GM23338 (cell line): ENCODE data around the gene GOLGA7B. TPM values are rescaled to one million over a fixed set of nuclear protein-coding genes. Genes with fewer than 3 reads are reported as not detected.

Source experiments
- ATAC-seq: fragments of 200-7000 bp; cut with Tn5 transposase; 3 replicates; pipeline ENCODE4 v1.9.1; 2020
- DNase-seq: peaks from one replicate; pipeline ENCODE4 v3.0.0-alpha.2; 2015; ENCODE audit warnings: low spot score
- H2AFZ ChIP-seq: fragments of 200-600 bp; sonication (generic); 2 replicates; pipeline ENCODE4 v1.8.0; 2016; ENCODE audit warnings: antibody characterized with exemption, mild to moderate bottlenecking, moderate library complexity
- H3F3A ChIP-seq: fragments of 200-600 bp; sonication (generic); replicated peaks from 2 replicates; pipeline ENCODE4 v1.8.0; 2017; ENCODE audit warnings: antibody characterized with exemption, mixed run types, low read depth
- H3K27ac ChIP-seq: fragments of 200-600 bp; sonication (generic); 2 replicates; pipeline ENCODE4 v1.6.1; 2016; ENCODE audit warnings: low read depth
- H3K27me3 ChIP-seq: fragments of 200-600 bp; sonication (generic); 2 replicates; pipeline ENCODE4 v1.8.0; 2016; ENCODE audit warnings: mild to moderate bottlenecking, mixed run types, moderate library complexity; ENCODE audit not compliant: insufficient read depth
- H3K36me3 ChIP-seq: fragments of 200-600 bp; sonication (generic); 2 replicates; pipeline ENCODE4 v1.8.0; 2016; ENCODE audit warnings: mild to moderate bottlenecking; ENCODE audit not compliant: insufficient read depth
- H3K4me1 ChIP-seq: fragments of 200-600 bp; sonication (generic); 2 replicates; pipeline ENCODE4 v1.8.0; 2016; ENCODE audit warnings: mild to moderate bottlenecking, moderate library complexity; ENCODE audit not compliant: insufficient read depth
- H3K4me2 ChIP-seq: fragments of 200-600 bp; sonication (generic); 2 replicates; pipeline ENCODE4 v1.7.1; 2017; ENCODE audit warnings: mixed run types
- H3K4me3 ChIP-seq: fragments of 200-600 bp; sonication (generic); 2 replicates; pipeline ENCODE4 v1.6.1; 2016; ENCODE audit warnings: mixed run types
- H3K79me2 ChIP-seq: fragments of 200-600 bp; sonication (generic); replicated peaks from 2 replicates; pipeline ENCODE4 v1.8.0; 2017; ENCODE audit warnings: mild to moderate bottlenecking; ENCODE audit not compliant: insufficient read depth
- H3K9me2 ChIP-seq: fragments of 200-600 bp; sonication (generic); 2 replicates; pipeline ENCODE4 v1.8.0; 2017; ENCODE audit not compliant: insufficient read depth
- H4K20me1 ChIP-seq: fragments of 200-600 bp; sonication (generic); replicated peaks from 2 replicates; pipeline ENCODE4 v1.8.0; 2017; ENCODE audit warnings: mild to moderate bottlenecking; ENCODE audit not compliant: insufficient read depth
- H3K27ac Mint-ChIP-seq: 2 replicates; pipeline ENCODE4 v1.8.0; 2020; ENCODE audit warnings: inconsistent platforms, mild to moderate bottlenecking, moderate library complexity, mixed read lengths
- H3K27me3 Mint-ChIP-seq: 3 replicates; pipeline ENCODE4 v1.8.0; 2022; ENCODE audit warnings: low read depth, mild to moderate bottlenecking, moderate library complexity, mixed read lengths, inconsistent platforms; ENCODE audit not compliant: insufficient read depth, poor library complexity
- H3K36me3 Mint-ChIP-seq: 3 replicates; pipeline ENCODE4 v1.8.0; 2021; ENCODE audit warnings: low read depth, mild to moderate bottlenecking, inconsistent platforms, moderate library complexity, mixed read lengths
- H3K4me1 Mint-ChIP-seq: 3 replicates; pipeline ENCODE4 v1.8.0; 2020; ENCODE audit warnings: mild to moderate bottlenecking, inconsistent platforms, mixed read lengths
- H3K4me3 Mint-ChIP-seq: 3 replicates; pipeline ENCODE4 v1.8.0; 2021; ENCODE audit warnings: moderate library complexity, mild to moderate bottlenecking, inconsistent platforms, mixed read lengths
- H3K9me3 Mint-ChIP-seq: 3 replicates; pipeline ENCODE4 v1.8.0; 2020; ENCODE audit warnings: moderate library complexity, mild to moderate bottlenecking, inconsistent platforms, mixed read lengths
- EZH2 ChIP-seq: fragments of 200-600 bp; sonication (generic); IDR thresholded peaks from one replicate; pipeline ENCODE4 v1.8.0; 2017; ENCODE audit warnings: antibody characterized with exemption, mild to moderate bottlenecking, low read depth; ENCODE audit not compliant: unreplicated experiment
- JUNB ChIP-seq: IDR thresholded peaks from one replicate; pipeline ENCODE4 v1.6.1; 2016; ENCODE audit warnings: antibody characterized with exemption; ENCODE audit not compliant: unreplicated experiment
- POLR2AphosphoS5 ChIP-seq: IDR thresholded peaks from 2 replicates; pipeline ENCODE4 v1.6.1; 2016; ENCODE audit warnings: antibody characterized with exemption, low read depth
- STAT1 ChIP-seq: IDR thresholded peaks from one replicate; pipeline ENCODE4 v1.6.1; 2016; ENCODE audit warnings: antibody characterized with exemption; ENCODE audit not compliant: unreplicated experiment
- ZNF114 ChIP-seq: fragments of 250-450 bp; sonication (Bioruptor Pico); IDR thresholded peaks from 2 replicates; pipeline ENCODE4 v1.5.0; 2020; ENCODE audit warnings: mild to moderate bottlenecking, moderate library complexity
- ZNF331 ChIP-seq: fragments of 250-450 bp; sonication (Bioruptor Pico); IDR thresholded peaks from 2 replicates; pipeline ENCODE4 v1.5.0; 2020; ENCODE audit warnings: low read depth, mild to moderate bottlenecking, moderate library complexity
- polyA plus RNA-seq: library from polyadenylated mRNA; unstranded; fragments of >200 nt; fragmentation: Nextera tagmentation; extraction: Ambion mirVana; gene quantifications from 2 replicates; pipeline ENCODE4 v1.2.1, GENCODE V29; 2016
- total RNA-seq: library from RNA; depleted of rRNA; stranded (reverse); fragments of >200 nt; shearing (Covaris generic); gene quantifications from 2 replicates; pipeline ENCODE4 v1.2.3, GENCODE V29; 2014
- TF ChIP-seq, protein P1 (sequence below): IDR thresholded peaks from one replicate; pipeline ENCODE4 v1.6.1; 2018; ENCODE audit warnings: antibody characterized with exemption; ENCODE audit not compliant: unreplicated experiment
- TF ChIP-seq, protein P2 (sequence below): IDR thresholded peaks from 2 replicates; pipeline ENCODE4 v1.6.1; 2016; ENCODE audit warnings: antibody characterized with exemption

Gene GOLGA7B
- total and polyA plus RNA-seq, 2 experiments from 2014 or later, result 0.14 to 0.15 TPM

DNA sequence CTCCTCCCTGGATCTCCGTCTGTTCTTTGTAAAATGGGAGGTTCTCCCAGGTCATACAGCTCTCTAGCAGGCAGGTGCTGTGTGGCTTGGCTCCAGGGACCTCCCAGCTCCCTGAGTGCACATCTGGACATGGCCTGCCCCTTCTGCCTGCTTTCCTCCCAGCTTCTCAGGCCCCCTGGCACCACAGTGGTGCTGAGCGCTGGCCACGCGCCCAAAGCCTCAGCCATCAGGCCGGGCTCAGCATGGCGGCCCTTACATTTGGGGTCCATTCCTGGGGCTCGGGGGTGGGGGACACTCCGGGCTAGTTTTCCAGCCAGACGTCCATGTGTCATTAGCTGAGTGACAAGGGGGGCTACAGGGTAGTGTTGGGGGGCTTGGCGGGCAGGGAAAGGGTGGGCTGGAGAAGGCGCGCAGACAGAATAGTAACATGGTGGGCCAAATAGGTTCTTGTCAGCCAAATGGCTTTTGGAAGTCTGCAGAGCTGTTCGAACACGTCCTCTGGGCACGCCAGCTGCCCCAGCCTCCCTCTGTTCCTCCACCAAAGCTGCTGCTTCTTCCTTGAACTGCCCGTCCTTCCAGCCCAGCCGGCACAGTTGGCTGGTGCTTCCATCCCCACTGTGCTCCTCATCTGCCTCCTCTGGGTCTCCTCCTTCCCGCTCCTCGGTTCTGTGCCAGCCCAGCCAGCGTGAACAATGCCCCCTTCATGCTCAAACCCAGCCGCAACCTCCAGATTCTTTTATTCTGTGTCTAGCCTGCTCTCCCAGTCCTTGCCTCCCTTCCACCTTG lies 65.9 kb downstream of the GOLGA7B start (continued):
- TF ChIP-seq, protein P1, sequence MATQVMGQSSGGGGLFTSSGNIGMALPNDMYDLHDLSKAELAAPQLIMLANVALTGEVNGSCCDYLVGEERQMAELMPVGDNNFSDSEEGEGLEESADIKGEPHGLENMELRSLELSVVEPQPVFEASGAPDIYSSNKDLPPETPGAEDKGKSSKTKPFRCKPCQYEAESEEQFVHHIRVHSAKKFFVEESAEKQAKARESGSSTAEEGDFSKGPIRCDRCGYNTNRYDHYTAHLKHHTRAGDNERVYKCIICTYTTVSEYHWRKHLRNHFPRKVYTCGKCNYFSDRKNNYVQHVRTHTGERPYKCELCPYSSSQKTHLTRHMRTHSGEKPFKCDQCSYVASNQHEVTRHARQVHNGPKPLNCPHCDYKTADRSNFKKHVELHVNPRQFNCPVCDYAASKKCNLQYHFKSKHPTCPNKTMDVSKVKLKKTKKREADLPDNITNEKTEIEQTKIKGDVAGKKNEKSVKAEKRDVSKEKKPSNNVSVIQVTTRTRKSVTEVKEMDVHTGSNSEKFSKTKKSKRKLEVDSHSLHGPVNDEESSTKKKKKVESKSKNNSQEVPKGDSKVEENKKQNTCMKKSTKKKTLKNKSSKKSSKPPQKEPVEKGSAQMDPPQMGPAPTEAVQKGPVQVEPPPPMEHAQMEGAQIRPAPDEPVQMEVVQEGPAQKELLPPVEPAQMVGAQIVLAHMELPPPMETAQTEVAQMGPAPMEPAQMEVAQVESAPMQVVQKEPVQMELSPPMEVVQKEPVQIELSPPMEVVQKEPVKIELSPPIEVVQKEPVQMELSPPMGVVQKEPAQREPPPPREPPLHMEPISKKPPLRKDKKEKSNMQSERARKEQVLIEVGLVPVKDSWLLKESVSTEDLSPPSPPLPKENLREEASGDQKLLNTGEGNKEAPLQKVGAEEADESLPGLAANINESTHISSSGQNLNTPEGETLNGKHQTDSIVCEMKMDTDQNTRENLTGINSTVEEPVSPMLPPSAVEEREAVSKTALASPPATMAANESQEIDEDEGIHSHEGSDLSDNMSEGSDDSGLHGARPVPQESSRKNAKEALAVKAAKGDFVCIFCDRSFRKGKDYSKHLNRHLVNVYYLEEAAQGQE, result no peak
- TF ChIP-seq, protein P2, sequence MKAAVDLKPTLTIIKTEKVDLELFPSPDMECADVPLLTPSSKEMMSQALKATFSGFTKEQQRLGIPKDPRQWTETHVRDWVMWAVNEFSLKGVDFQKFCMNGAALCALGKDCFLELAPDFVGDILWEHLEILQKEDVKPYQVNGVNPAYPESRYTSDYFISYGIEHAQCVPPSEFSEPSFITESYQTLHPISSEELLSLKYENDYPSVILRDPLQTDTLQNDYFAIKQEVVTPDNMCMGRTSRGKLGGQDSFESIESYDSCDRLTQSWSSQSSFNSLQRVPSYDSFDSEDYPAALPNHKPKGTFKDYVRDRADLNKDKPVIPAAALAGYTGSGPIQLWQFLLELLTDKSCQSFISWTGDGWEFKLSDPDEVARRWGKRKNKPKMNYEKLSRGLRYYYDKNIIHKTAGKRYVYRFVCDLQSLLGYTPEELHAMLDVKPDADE, result no peak
- no peak for TF ChIP-seq EZH2
- TF ChIP-seq STAT1, result no peak
- no peak for TF ChIP-seq JUNB
- TF ChIP-seq ZNF331 (CRISPR knock-in tag), result no peak

DNA sequence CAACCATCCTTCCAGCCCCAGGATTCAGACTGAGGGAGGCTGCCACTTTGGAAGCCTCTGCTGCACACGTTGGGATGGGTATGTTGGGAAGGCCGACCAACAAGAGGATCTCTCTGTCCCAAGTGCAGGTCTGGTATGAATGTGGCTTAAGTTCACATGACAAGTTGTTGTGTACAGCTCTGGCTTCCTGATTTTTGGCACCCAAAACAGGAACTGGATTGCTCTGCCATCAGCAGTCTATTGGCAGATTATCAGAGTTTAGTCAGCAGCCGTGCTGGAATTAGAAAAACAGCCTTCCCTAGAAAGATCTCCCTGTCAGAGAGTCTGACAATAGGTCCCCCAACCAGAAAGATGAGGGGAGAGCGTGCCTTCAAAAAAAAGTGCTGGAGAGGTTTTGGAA lies 66.9 kb downstream of the GOLGA7B start:
- H3K27me3 ChIP-seq, result no peaks in the 10 kb centered on the region
- H3K36me3 ChIP-seq, result no peaks in the 10 kb centered on the region
- peaks cover 9% of the 10 kb centered on the region for H3K27me3 Mint-ChIP-seq
- H2AFZ ChIP-seq, result no peak overlapping the region
- ATAC-seq (no peak), DNase-seq (no peak)
- H3K27ac Mint-ChIP-seq, result no peak overlapping the region
- H3K4me1 Mint-ChIP-seq, result peaks cover 12% of the 10 kb centered on the region; the same call in 2 of the 3 replicates
- H3K9me2 ChIP-seq, result no peaks in the 10 kb centered on the region
- no peak overlapping the region for H3K4me3 Mint-ChIP-seq
- H3K4me2 ChIP-seq, result no peak overlapping the region
- no peak overlapping the region for H3K4me3 ChIP-seq
- H4K20me1 ChIP-seq, result no peaks in the 10 kb centered on the region
- H3K4me1 ChIP-seq, result no peaks in the 10 kb centered on the region
- H3K79me2 ChIP-seq, result no peaks in the 10 kb centered on the region
- no peaks in the 10 kb centered on the region for H3K9me3 Mint-ChIP-seq
- no peaks in the 10 kb centered on the region for H3F3A ChIP-seq
- H3K27ac ChIP-seq, result no peak overlapping the region
- H3K36me3 Mint-ChIP-seq, result no peaks in the 10 kb centered on the region
- no peak for TF ChIP-seq POLR2AphosphoS5
- TF ChIP-seq STAT1, result no peak
- no peak for TF ChIP-seq ZNF331 (CRISPR knock-in tag)
- TF ChIP-seq ZNF114, result no peak
- TF ChIP-seq, protein P2, result no peak
- TF ChIP-seq, protein P1, result no peak
